PC-3 (cell line): ENCODE data around the gene IL31RA. TPM values are rescaled to one million over a fixed set of nuclear protein-coding genes. Genes with fewer than 3 reads are reported as not detected.

Source experiments
- ATAC-seq: fragments of 200-7000 bp; cut with Tn5 transposase; 2 replicates; pipeline ENCODE4 v1.9.1; 2020; ENCODE audit warnings: mild to moderate bottlenecking, moderate library complexity
- BruUV-seq: library from RNA; stranded (reverse); fragments of 400-500 nt; replicated peaks from 2 replicates; lab custom pipeline; 2021; lab: Mats Ljungman, UMichigan
- CTCF ChIA-PET: fragments of 300-600 bp; sonication (Branson Sonifier 250); formaldehyde crosslinking; loops from one replicate; lab custom pipeline; 2022; ENCODE audit warnings: antibody characterized with exemption; lab: Charles Lee
- POLR2A ChIA-PET: fragments of 300-600 bp; sonication (Branson Sonifier 250); formaldehyde crosslinking; loops from one replicate; lab custom pipeline; 2022; ENCODE audit warnings: antibody characterized with exemption; ENCODE audit not compliant: unreplicated experiment; lab: Charles Lee
- DNase-seq: peaks from one replicate; pipeline ENCODE4 v3.0.0-alpha.2; 2015
- H2AFZ ChIP-seq: fragments of 300-600 bp; sonication (generic); 2 replicates; pipeline ENCODE4 v1.6.0; 2016; ENCODE audit warnings: antibody characterized with exemption, low read length
- H3F3A ChIP-seq: fragments of 300-600 bp; sonication (generic); one replicate; pipeline ENCODE4 v1.6.0; 2017; ENCODE audit warnings: antibody characterized with exemption, low read length, control low read depth, mild to moderate bottlenecking; ENCODE audit not compliant: unreplicated experiment
- H3K27ac ChIP-seq: fragments of 300-600 bp; sonication (generic); 2 replicates; pipeline ENCODE4 v1.5.1; 2016; ENCODE audit warnings: mild to moderate bottlenecking, low read length
- H3K27me3 ChIP-seq: fragments of 300-600 bp; sonication (generic); 2 replicates; pipeline ENCODE4 v1.6.1; 2016; ENCODE audit warnings: low read length, mixed read lengths
- H3K36me3 ChIP-seq: fragments of 300-600 bp; sonication (generic); 2 replicates; pipeline ENCODE4 v1.6.1; 2016; ENCODE audit warnings: low read depth, mixed run types, low read length, mixed read lengths
- H3K4me1 ChIP-seq: fragments of 300-600 bp; sonication (generic); 2 replicates; pipeline ENCODE4 v1.5.1; 2016; ENCODE audit warnings: low read length; ENCODE audit not compliant: insufficient read depth
- H3K4me2 ChIP-seq: fragments of 300-600 bp; sonication (generic); 2 replicates; pipeline ENCODE4 v1.6.0; 2016; ENCODE audit warnings: low read length
- H3K4me3 ChIP-seq: fragments of 300-600 bp; sonication (generic); 2 replicates; pipeline ENCODE4 v1.5.1; 2016; ENCODE audit warnings: mild to moderate bottlenecking, low read length, mixed read lengths
- H3K79me2 ChIP-seq: fragments of 300-600 bp; sonication (generic); 2 replicates; pipeline ENCODE4 v1.6.1; 2017; ENCODE audit warnings: low read length, mixed read lengths
- H3K9ac ChIP-seq: fragments of 300-600 bp; sonication (generic); 2 replicates; pipeline ENCODE4 v1.6.0; 2016; ENCODE audit warnings: mild to moderate bottlenecking, low read length
- H3K9me2 ChIP-seq: fragments of 300-600 bp; sonication (generic); replicated peaks from 2 replicates; pipeline ENCODE4 v1.6.1; 2016; ENCODE audit warnings: mixed run types, low read length, mixed read lengths
- H3K9me3 ChIP-seq: fragments of 300-600 bp; sonication (generic); 2 replicates; pipeline ENCODE4 v1.6.1; 2016; ENCODE audit warnings: low read length, mixed read lengths
- H4K20me1 ChIP-seq: fragments of 300-600 bp; sonication (generic); 2 replicates; pipeline ENCODE4 v1.6.1; 2016; ENCODE audit warnings: low read length, mixed read lengths
- EZH2 ChIP-seq: fragments of 300-600 bp; sonication (generic); IDR thresholded peaks from one replicate; pipeline ENCODE4 v1.6.1; 2017; ENCODE audit warnings: antibody characterized with exemption, mild to moderate bottlenecking, low read length; ENCODE audit not compliant: unreplicated experiment
- EZH2phosphoT487 ChIP-seq: fragments of 300-600 bp; sonication (generic); IDR thresholded peaks from 2 replicates; pipeline ENCODE4 v1.6.1; 2018; ENCODE audit warnings: mild to moderate bottlenecking, antibody characterized with exemption, low read length, borderline replicate concordance
- intact Hi-C: fragments of 100-400 bp; cut with micrococcal nuclease; formaldehyde crosslinking; loops from 2 replicates; pipeline ENCODE4 v1.9.0; 2023
- total RNA-seq: library from RNA; depleted of rRNA; stranded (reverse); fragments of >200 nt; gene quantifications from 2 replicates; pipeline ENCODE4 v1.2.3, GENCODE V29; 2014
- TF ChIP-seq, protein P1 (sequence below): fragments of 300-600 bp; sonication (generic); conservative IDR thresholded peaks from 2 replicates; pipeline ENCODE4 v1.5.1; 2017; ENCODE audit warnings: antibody characterized with exemption, low read depth, mild to moderate bottlenecking, low read length

IL31RA gene
- total RNA-seq, 1 experiment from 2014 or later = 1.6 TPM

DNA sequence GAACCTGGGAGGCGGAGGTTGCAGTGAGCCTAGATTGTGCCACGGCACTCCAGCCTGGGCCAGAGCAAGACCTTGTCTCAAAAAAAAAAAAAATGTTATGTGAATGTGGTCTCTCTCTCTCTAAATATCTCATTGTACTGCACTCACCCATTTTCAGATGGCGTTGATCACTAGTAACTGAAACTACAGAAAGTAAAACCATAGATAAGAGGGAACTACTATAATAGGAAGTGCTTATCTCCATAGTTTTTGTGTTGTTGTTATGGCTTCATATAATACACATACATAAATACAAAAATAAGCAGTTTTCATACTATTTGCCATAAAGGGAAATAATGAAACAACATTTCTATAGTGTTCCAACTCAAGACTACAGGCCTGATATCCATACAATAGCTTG lies 9.1 kb downstream of the IL31RA start:
- Histone ChIP-seq H3K9me3 (no peaks in the 10 kb centered on the region), H3K27me3 (no peaks in the 10 kb centered on the region), H2AFZ (no peak overlapping the region), H3K36me3 (no peaks in the 10 kb centered on the region), H4K20me1 (no peaks in the 10 kb centered on the region), H3K4me1 (no peaks in the 10 kb centered on the region), H3K4me2 (no peak overlapping the region), H3K9ac (no peak overlapping the region), H3K4me3 (no peak overlapping the region), H3F3A (no peaks in the 10 kb centered on the region), H3K9me2 (no peaks in the 10 kb centered on the region), H3K79me2 (no peaks in the 10 kb centered on the region), H3K27ac (no peak overlapping the region)
- ATAC-seq (no peak), DNase-seq (no peak)
- intact Hi-C loops = no loop called here
- TF ChIP-seq, protein P1, sequence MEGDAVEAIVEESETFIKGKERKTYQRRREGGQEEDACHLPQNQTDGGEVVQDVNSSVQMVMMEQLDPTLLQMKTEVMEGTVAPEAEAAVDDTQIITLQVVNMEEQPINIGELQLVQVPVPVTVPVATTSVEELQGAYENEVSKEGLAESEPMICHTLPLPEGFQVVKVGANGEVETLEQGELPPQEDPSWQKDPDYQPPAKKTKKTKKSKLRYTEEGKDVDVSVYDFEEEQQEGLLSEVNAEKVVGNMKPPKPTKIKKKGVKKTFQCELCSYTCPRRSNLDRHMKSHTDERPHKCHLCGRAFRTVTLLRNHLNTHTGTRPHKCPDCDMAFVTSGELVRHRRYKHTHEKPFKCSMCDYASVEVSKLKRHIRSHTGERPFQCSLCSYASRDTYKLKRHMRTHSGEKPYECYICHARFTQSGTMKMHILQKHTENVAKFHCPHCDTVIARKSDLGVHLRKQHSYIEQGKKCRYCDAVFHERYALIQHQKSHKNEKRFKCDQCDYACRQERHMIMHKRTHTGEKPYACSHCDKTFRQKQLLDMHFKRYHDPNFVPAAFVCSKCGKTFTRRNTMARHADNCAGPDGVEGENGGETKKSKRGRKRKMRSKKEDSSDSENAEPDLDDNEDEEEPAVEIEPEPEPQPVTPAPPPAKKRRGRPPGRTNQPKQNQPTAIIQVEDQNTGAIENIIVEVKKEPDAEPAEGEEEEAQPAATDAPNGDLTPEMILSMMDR = no peak
- no peak for TF ChIP-seq EZH2phosphoT487
- no peak for TF ChIP-seq EZH2
- no TSS peak for BruUV-seq
- POLR2A ChIA-PET = no interaction called here
- CTCF ChIA-PET = no interaction called here

DNA sequence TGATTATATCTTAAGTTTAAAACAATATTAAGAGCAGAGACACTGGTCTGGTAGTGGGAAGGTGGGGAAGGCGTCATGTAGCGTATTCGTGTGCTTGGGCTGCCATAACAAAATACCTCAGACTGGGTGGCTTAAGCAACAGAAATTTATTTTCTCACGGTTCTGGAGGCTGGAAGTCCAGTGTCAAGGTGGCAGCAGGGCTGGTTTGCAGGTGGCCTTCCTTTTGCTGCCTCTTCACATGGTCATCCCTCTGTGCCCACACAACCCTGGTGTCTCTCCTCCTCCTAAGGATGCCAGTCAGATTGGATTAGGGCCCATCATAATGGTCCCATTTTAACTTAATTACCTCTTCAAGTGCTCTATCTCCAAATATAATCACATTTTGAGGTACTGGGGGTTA lies 9.6 kb downstream of the IL31RA start:
- no TSS peak for BruUV-seq
- H3K36me3 ChIP-seq = no peaks in the 10 kb centered on the region
- H3K4me1 ChIP-seq = no peaks in the 10 kb centered on the region
- DNase-seq (no peak), ATAC-seq (no peak)
- TF ChIP-seq EZH2phosphoT487 (no peak), EZH2 (no peak)
- TF ChIP-seq, protein P1 = no peak
- H3K9me3 ChIP-seq = no peaks in the 10 kb centered on the region
- H3K9ac ChIP-seq = no peak overlapping the region
- H3K4me3 ChIP-seq = no peak overlapping the region
- no peaks in the 10 kb centered on the region for H3K9me2 ChIP-seq
- no peaks in the 10 kb centered on the region for H3K27me3 ChIP-seq
- H3K27ac ChIP-seq = no peak overlapping the region
- H3F3A ChIP-seq = no peaks in the 10 kb centered on the region
- no peaks in the 10 kb centered on the region for H3K79me2 ChIP-seq
- CTCF ChIA-PET = no interaction called here
- POLR2A ChIA-PET = no interaction called here
- no peak overlapping the region for H2AFZ ChIP-seq
- intact Hi-C loops = no loop called here
- no peak overlapping the region for H3K4me2 ChIP-seq
- H4K20me1 ChIP-seq = no peaks in the 10 kb centered on the region

DNA sequence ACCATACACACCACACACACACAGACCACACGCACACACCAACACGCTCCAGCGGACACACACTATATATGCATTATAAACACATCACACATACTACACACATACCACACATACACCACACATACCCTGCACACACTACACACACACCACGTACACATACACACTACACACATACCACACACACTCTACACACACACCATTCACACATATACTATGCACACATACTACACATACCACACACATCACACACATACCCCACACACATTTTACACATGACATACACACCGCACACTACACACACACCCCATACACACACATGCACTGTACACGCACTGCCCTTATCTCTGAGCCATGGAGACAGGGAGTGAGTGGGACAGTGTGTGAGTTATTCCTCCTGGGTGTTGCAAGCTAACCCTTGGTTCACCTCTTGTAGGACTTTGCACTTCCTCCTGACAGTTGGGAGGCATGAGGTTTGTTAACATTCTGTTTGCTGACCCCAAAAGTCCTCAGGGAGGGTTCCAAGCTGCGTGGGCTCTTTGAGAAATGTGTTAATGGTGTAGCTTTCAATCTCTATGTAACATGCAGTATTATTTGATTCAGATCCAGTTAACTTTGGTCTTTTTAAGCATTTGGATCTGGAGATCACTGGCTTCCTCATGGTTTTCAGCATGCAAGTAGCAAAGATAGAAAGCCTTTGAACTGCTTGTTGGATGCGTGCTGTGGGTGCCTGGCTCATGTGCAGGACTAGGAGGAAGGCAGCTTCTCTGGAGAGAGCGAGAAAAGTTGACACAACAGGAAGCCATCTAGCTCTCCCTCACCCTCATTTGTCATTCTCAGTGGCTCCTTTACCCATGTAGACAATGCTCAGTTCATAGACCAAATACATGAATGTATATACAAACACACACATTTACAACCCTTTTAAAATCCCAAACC lies 13.7 kb downstream of the IL31RA start:
- Histone ChIP-seq H3K4me2 (no peak overlapping the region), H3K79me2 (no peaks in the 10 kb centered on the region), H3K9ac (no peak overlapping the region), H3K9me2 (no peaks in the 10 kb centered on the region), H3K36me3 (no peaks in the 10 kb centered on the region), H3K4me3 (no peak overlapping the region), H3K27ac (no peak overlapping the region), H3F3A (no peaks in the 10 kb centered on the region), H2AFZ (no peak overlapping the region), H3K27me3 (no peaks in the 10 kb centered on the region), H3K9me3 (no peaks in the 10 kb centered on the region), H4K20me1 (no peaks in the 10 kb centered on the region), H3K4me1 (peaks cover 17% of the 10 kb centered on the region)
- no peak for ATAC-seq
- DNase-seq = no peak
- TF ChIP-seq EZH2phosphoT487 (no peak), EZH2 (no peak)
- TF ChIP-seq, protein P1 = no peak
- POLR2A ChIA-PET = no interaction called here
- BruUV-seq = no TSS peak
- CTCF ChIA-PET = no interaction called here
- intact Hi-C loops = no loop called here
